Upper lobe of left lung (tissue), 4 donors: ENCODE results near the gene SHANK3.

Experiments used
- POLR2A ChIP-seq, 4 donors: fragments of 450-650 bp; IDR thresholded peaks; one replicate each; pipeline ENCODE4 v1.5.1; 2016 to 2017; ENCODE audit warnings: antibody characterized with exemption in 4 of 4, mild to moderate bottlenecking in 2 of 4
- TF ChIP-seq, protein P1 (sequence below), 6 experiments: fragments of 450-650 bp in 4 of 6; fragments of 200-600 bp in 2 of 6; sonication (generic) in 2 of 6; IDR thresholded peaks; one replicate each; pipeline ENCODE4 v1.5.1; 2016 to 2019; ENCODE audit warnings: antibody characterized with exemption in 6 of 6

GRCh38 chr22:50716290-50717024, 43.8 kb downstream of the SHANK3 start:
- TF ChIP-seq, protein P1, sequence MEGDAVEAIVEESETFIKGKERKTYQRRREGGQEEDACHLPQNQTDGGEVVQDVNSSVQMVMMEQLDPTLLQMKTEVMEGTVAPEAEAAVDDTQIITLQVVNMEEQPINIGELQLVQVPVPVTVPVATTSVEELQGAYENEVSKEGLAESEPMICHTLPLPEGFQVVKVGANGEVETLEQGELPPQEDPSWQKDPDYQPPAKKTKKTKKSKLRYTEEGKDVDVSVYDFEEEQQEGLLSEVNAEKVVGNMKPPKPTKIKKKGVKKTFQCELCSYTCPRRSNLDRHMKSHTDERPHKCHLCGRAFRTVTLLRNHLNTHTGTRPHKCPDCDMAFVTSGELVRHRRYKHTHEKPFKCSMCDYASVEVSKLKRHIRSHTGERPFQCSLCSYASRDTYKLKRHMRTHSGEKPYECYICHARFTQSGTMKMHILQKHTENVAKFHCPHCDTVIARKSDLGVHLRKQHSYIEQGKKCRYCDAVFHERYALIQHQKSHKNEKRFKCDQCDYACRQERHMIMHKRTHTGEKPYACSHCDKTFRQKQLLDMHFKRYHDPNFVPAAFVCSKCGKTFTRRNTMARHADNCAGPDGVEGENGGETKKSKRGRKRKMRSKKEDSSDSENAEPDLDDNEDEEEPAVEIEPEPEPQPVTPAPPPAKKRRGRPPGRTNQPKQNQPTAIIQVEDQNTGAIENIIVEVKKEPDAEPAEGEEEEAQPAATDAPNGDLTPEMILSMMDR (IDR thresholded peaks at IDR 0.05) = no peak
- no peak for TF ChIP-seq POLR2A (IDR thresholded peaks at IDR 0.05)
